H9 (cell line): ENCODE results near the gene RIOK3. TPM values are rescaled to one million over a fixed set of nuclear protein-coding genes. Genes with fewer than 3 reads are reported as not detected.

Source experiments
- DNase-seq: peaks from one replicate; pipeline ENCODE4 v3.0.0-alpha.2; 2017
- H2AFZ ChIP-seq: one replicate; pipeline ENCODE4 v1.6.1; 2013; ENCODE audit warnings: mild to moderate bottlenecking, low read length, control low read depth, moderate library complexity
- H2AK5ac ChIP-seq: 2 replicates; pipeline ENCODE4 v1.6.1; 2013; ENCODE audit warnings: low read length, control low read depth, mixed read lengths; ENCODE audit not compliant: insufficient read length
- H2BK120ac ChIP-seq: one replicate; pipeline ENCODE4 v1.6.1; 2013; ENCODE audit warnings: low read depth, mild to moderate bottlenecking, low read length, control low read depth, inconsistent platforms; ENCODE audit not compliant: poor library complexity, severe bottlenecking
- H2BK12ac ChIP-seq: 2 replicates; pipeline ENCODE4 v1.6.1; 2013; ENCODE audit warnings: low read length, control low read depth, mixed read lengths, low read depth; ENCODE audit not compliant: insufficient read length
- H2BK15ac ChIP-seq: 2 replicates; pipeline ENCODE4 v1.6.1; 2013; ENCODE audit warnings: low read depth, low read length, control low read depth
- H2BK20ac ChIP-seq: one replicate; pipeline ENCODE4 v1.6.1; 2013; ENCODE audit warnings: low read depth, mild to moderate bottlenecking, low read length, control low read depth, inconsistent platforms; ENCODE audit not compliant: poor library complexity, severe bottlenecking
- H2BK5ac ChIP-seq: 2 replicates; pipeline ENCODE4 v1.6.1; 2013; ENCODE audit warnings: low read length, control low read depth, mixed read lengths; ENCODE audit not compliant: insufficient read length
- H3K14ac ChIP-seq: 2 replicates; pipeline ENCODE4 v1.6.1; 2013; ENCODE audit warnings: low read length, control low read depth; ENCODE audit not compliant: insufficient read depth
- H3K18ac ChIP-seq: 2 replicates; pipeline ENCODE4 v1.6.1; 2013; ENCODE audit warnings: low read depth, mild to moderate bottlenecking, mixed read lengths, low read length, control low read depth; ENCODE audit not compliant: insufficient read length
- H3K23ac ChIP-seq: 2 replicates; pipeline ENCODE4 v1.6.1; 2013; ENCODE audit warnings: low read length, control low read depth, mixed read lengths, low read depth; ENCODE audit not compliant: insufficient read length
- H3K23me2 ChIP-seq: 2 replicates; pipeline ENCODE4 v1.6.1; 2013; ENCODE audit warnings: low read depth, mild to moderate bottlenecking, mixed read lengths, low read length, control low read depth; ENCODE audit not compliant: insufficient read length, poor library complexity, severe bottlenecking
- H3K27ac ChIP-seq: 2 replicates; pipeline ENCODE4 v1.5.1; 2013; ENCODE audit warnings: low read length, control low read depth, mixed read lengths, low read depth; ENCODE audit not compliant: insufficient read length
- H3K27me3 ChIP-seq: 2 replicates; pipeline ENCODE4 v1.6.1; 2013; ENCODE audit warnings: low read length, control low read depth, inconsistent platforms; ENCODE audit not compliant: insufficient read depth
- H3K4ac ChIP-seq: 2 replicates; pipeline ENCODE4 v1.6.1; 2013; ENCODE audit warnings: low read depth, mild to moderate bottlenecking, control low read depth, inconsistent platforms, low read length, moderate library complexity
- H3K4me1 ChIP-seq: 2 replicates; pipeline ENCODE4 v1.6.1; 2013; ENCODE audit warnings: low read length, control low read depth, inconsistent platforms; ENCODE audit not compliant: insufficient read depth
- H3K4me2 ChIP-seq: 2 replicates; pipeline ENCODE4 v1.6.1; 2013; ENCODE audit warnings: low read length, control low read depth, mixed read lengths; ENCODE audit not compliant: insufficient read length, insufficient read depth
- H3K56ac ChIP-seq: 2 replicates; pipeline ENCODE4 v1.6.1; 2013; ENCODE audit warnings: low read depth, mild to moderate bottlenecking, mixed read lengths, low read length, control low read depth; ENCODE audit not compliant: insufficient read length
- H3K79me1 ChIP-seq: 2 replicates; pipeline ENCODE4 v1.6.1; 2013; ENCODE audit warnings: low read depth, mild to moderate bottlenecking, moderate library complexity, low read length, control low read depth, inconsistent platforms; ENCODE audit not compliant: insufficient read depth, poor library complexity, severe bottlenecking
- H3K79me2 ChIP-seq: 2 replicates; pipeline ENCODE4 v1.6.1; 2013; ENCODE audit warnings: low read length, control low read depth, inconsistent platforms; ENCODE audit not compliant: insufficient read depth
- H3K9ac ChIP-seq: 2 replicates; pipeline ENCODE4 v1.6.1; 2013; ENCODE audit warnings: low read length, control low read depth, mixed read lengths; ENCODE audit not compliant: insufficient read length; ENCODE audit errors: extremely low read depth
- H3K9me3 ChIP-seq: one replicate; pipeline ENCODE4 v1.6.1; 2013; ENCODE audit warnings: low read depth, low read length, inconsistent platforms; ENCODE audit not compliant: control insufficient read depth
- H3T11ph ChIP-seq: one replicate; pipeline ENCODE4 v1.6.1; 2013; ENCODE audit warnings: mild to moderate bottlenecking, low read length, control low read depth, inconsistent platforms
- H4K20me1 ChIP-seq: one replicate; pipeline ENCODE4 v1.6.1; 2013; ENCODE audit not compliant: control insufficient read depth, insufficient read length, insufficient read depth
- H4K5ac ChIP-seq: 2 replicates; pipeline ENCODE4 v1.6.1; 2013; ENCODE audit warnings: low read depth, mild to moderate bottlenecking, mixed read lengths, low read length, control low read depth; ENCODE audit not compliant: insufficient read length
- H4K8ac ChIP-seq: replicated peaks from 2 replicates; pipeline ENCODE4 v1.6.1; 2013; ENCODE audit warnings: low read length, control low read depth, mixed read lengths, low read depth; ENCODE audit not compliant: insufficient read length
- H4K91ac ChIP-seq: 2 replicates; pipeline ENCODE4 v1.6.1; 2013; ENCODE audit warnings: low read depth, mild to moderate bottlenecking, moderate library complexity, mixed read lengths, low read length, control low read depth; ENCODE audit not compliant: insufficient read length
- H3K27ac Mint-ChIP-seq, 3 experiments: 2 replicates in 2 of 3; 3 replicates in 1 of 3; pipeline ENCODE4 v1.8.0; 2020 to 2021; ENCODE audit warnings: mixed read lengths in 3 of 3, mild to moderate bottlenecking in 1 of 3, moderate library complexity in 1 of 3
- H3K27me3 Mint-ChIP-seq: 2 replicates; pipeline ENCODE4 v1.8.0; 2021; ENCODE audit warnings: low read depth, mild to moderate bottlenecking, moderate library complexity, mixed read lengths
- H3K36me3 Mint-ChIP-seq, 3 experiments: 2 replicates in 2 of 3; 3 replicates in 1 of 3; pipeline ENCODE4 v1.8.0; 2020 to 2021; ENCODE audit warnings: low read depth in 3 of 3, mixed read lengths in 3 of 3; ENCODE audit not compliant: insufficient read depth in 1 of 3
- H3K4me1 Mint-ChIP-seq, 2 experiments: 2 replicates each; pipeline ENCODE4 v1.8.0; 2020; ENCODE audit warnings: mixed read lengths in 2 of 2
- H3K4me3 Mint-ChIP-seq, 2 experiments: 2 replicates in 1 of 2; 3 replicates in 1 of 2; pipeline ENCODE4 v1.8.0; 2020 to 2021; ENCODE audit warnings: mild to moderate bottlenecking in 2 of 2, mixed read lengths in 2 of 2, moderate library complexity in 1 of 2
- H3K9me3 Mint-ChIP-seq, 2 experiments: 2 replicates in 1 of 2; 3 replicates in 1 of 2; pipeline ENCODE4 v1.8.0; 2020; ENCODE audit warnings: mild to moderate bottlenecking in 2 of 2, mixed read lengths in 2 of 2, moderate library complexity in 1 of 2
- CTCF ChIP-seq: fragments of 200-600 bp; sonication (generic); conservative IDR thresholded peaks from 3 replicates; pipeline ENCODE4 v1.8.0; 2021; ENCODE audit warnings: antibody characterized with exemption, mild to moderate bottlenecking
- WGBS: extraction: QIAGEN DNeasy Blood & Tissue Kit; methylation state at CpG from one replicate; pipeline ENCODE4 v1.1.7; 2013; ENCODE audit warnings: missing lambda C conversion rate, low lambda C conversion rate, mixed read lengths; ENCODE audit not compliant: insufficient read length; ENCODE audit errors: extremely low coverage; 5-methylcytosine and 5-hydroxymethylcytosine counted together
- total RNA-seq: library from RNA; stranded (reverse); gene quantifications from 2 replicates; pipeline ENCODE4 v1.2.1, GENCODE V29; 2021

RIOK3 gene
- total RNA-seq, 1 experiment from 2014 or later = 34.6 TPM

DNA sequence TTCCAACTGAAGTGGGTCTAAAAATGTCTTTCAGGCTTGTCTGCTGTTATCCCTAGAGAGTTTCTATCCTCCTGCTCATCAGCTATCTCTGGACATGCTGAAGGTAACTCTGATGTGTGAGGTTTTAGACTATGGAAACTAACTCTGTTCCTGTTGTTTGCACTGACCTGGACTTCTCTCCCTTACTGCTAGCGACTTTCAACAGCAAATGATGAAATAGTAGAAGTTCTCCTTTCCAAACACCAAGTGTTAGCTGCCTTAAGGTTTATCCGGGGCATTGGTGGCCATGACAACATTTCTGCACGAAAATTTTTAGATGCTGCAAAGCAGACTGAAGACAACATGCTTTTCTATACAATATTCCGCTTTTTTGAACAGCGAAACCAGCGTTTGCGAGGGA lies 77.1 kb downstream of the RIOK3 start:
- no peaks in the 10 kb centered on the region for H3K9me3 Mint-ChIP-seq
- no peak overlapping the region for H2AFZ ChIP-seq
- H2BK15ac ChIP-seq = no peak overlapping the region
- no peaks in the 10 kb centered on the region for H3K27me3 Mint-ChIP-seq
- no peak overlapping the region for H3T11ph ChIP-seq
- H4K8ac ChIP-seq = no peak overlapping the region
- H3K27ac ChIP-seq = no peak overlapping the region
- H2BK5ac ChIP-seq = no peak overlapping the region
- H2BK12ac ChIP-seq = no peak overlapping the region
- no peak overlapping the region for H3K4ac ChIP-seq
- no peak overlapping the region for H3K18ac ChIP-seq
- no peak overlapping the region for H2BK20ac ChIP-seq
- no peak overlapping the region for H4K5ac ChIP-seq
- H3K4me2 ChIP-seq = no peak overlapping the region
- DNase-seq = no peak
- H3K9ac ChIP-seq = no peak overlapping the region
- no peaks in the 10 kb centered on the region for H3K4me1 ChIP-seq
- no peak for TF ChIP-seq CTCF
- no peaks in the 10 kb centered on the region for H3K79me1 ChIP-seq
- H3K23ac ChIP-seq = no peak overlapping the region
- H3K79me2 ChIP-seq = no peaks in the 10 kb centered on the region
- no CpG with 5 or more reads among the region's 7 CpGs for WGBS
- H3K36me3 Mint-ChIP-seq = peaks cover 28 to 92% (median 78%) of the 10 kb centered on the region in 3 experiments; a peak in 6 of 7 replicates
- no peak overlapping the region for H2AK5ac ChIP-seq
- H4K20me1 ChIP-seq = no peaks in the 10 kb centered on the region
- no peaks in the 10 kb centered on the region for H3K9me3 ChIP-seq
- H4K91ac ChIP-seq = no peak overlapping the region
- no peak overlapping the region for H3K14ac ChIP-seq
- H3K27ac Mint-ChIP-seq = no peak overlapping the region; a peak in 1 of 7 replicates
- H3K4me3 Mint-ChIP-seq = no peak overlapping the region
- no peak overlapping the region for H3K56ac ChIP-seq
- no peaks in the 10 kb centered on the region for H3K4me1 Mint-ChIP-seq
- no peaks in the 10 kb centered on the region for H3K27me3 ChIP-seq
- H2BK120ac ChIP-seq = no peak overlapping the region
- H3K23me2 ChIP-seq = no peaks in the 10 kb centered on the region
